Stimulated activated CD4-positive, alpha-beta T cell treated with anti-CD3 and anti-CD28 coated beads, Interleukin-2, amount 100 ng/mL, for 24 hours (primary cell): ENCODE measurements around the gene IGSF9.
"Not testable (repeated sequence)": the region's sequence is repeated elsewhere in the genome, so short reads cannot be mapped to it uniquely, and the experiment has no call there.

Experiments used
- DNase-seq, 2 donors: peaks; one replicate each; pipeline ENCODE4 v3.0.0-alpha.2; 2020

Gene IGSF9

DNA sequence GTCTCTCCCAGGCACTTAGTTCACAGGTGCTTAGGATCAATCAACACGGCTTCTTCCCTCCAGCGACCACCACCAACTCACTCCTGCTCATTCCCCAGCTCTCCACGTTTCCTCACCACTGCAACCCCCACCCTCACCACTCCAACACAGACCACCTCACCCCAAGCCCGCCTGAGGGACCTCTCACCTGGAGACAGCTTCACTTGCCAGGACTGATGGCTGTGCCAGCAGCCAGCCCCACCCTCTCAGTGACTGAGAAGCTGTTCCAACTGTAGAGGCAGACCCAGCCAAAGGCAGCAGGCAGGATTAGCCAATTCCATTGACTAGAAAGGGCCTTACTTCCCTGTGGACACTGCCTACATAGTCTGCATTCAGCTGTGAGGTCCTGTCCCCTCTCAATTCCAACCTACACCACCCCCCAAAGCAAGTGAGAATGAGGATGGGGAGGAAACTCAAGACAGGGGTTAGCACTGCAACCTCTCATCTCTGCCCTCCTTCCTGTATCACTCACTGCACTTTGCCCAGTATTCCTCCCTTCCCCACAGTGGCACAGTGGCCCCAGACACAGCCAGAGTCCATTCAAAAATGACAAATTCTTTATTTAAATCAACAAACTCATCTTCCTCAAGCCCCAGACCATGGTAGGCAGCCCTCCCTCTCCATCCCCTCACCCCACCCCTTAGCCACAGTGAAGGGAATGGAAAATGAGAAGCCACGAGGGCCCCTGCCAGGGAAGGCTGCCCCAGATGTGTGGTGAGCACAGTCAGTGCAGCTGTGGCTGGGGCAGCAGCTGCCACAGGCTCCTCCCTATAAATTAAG is 27.7 kb downstream of the IGSF9 start:
- DNase-seq = no peak

- DNase-seq = no peak
Observed at GRCh38 chr1:159916242-159917051, 29.0 kb downstream of the IGSF9 start.

DNA sequence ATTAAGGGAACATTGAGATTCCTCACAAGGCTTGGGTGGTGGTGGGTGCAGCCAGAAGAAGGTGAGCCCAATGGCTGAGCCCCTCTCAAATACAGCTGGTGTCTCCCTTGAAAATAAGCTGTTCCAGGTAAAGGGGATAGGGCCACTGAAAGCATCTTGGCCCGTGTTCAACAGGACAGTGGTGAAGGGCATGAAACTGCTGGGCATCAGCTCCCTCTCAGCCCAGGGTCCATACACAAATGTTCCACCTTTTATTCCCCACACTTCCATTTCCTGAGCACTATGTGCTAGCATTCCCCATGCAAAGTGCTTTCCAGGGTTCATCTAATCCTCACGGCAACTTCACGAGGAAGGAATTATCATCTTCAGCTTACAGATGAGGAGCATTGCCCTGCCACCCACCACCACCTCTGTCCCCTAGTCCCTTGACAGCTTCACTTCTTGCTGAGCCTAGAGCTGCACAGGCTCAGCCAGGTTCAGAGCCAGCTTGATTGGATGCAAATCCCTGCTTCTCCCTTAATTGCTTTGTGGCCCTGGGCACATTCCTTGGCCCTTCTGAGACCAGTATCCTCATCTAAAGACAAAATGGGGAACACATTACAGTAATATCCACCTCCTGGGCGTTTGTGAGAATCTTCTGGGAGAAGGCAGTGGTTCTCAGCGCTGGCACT is 29.7 kb downstream of the IGSF9 start:
- DNase-seq = no peak

DNA sequence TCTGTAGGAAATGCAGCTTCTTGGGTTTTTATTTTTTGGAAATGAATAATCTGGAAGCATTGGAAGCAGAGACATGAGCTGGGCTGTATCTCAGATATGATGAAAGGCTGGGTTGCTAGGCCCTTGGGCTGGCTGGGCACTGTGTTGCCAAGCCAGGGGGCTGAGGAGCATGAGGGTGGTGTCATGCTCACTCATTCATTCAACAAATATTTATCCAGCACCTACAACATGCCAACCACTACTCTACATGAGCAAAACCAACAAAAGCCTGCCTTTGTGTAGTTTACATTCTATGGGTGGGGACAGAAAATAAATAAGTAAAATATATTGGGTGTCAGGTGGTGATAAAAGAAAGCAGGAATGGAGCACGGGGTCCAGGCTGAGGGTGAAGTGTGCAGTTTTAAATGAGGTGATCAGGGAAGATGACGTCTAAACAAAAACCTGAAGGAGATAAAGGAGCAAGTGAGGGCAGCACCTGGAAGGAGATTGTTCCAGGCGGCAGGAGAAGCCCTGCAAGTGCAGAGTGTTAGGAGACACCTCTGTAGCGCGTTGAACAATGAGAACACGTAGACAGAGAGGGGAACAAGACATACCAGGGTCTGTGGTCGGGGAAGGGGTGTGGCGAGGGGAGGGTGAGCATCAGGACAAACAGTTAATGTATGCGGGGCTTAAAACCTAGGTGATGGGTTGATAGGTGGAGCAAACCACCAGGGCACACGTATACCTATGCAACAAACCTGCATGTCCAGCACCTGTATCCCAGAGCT is 31.0 kb downstream of the IGSF9 start:
- no peak for DNase-seq

DNA sequence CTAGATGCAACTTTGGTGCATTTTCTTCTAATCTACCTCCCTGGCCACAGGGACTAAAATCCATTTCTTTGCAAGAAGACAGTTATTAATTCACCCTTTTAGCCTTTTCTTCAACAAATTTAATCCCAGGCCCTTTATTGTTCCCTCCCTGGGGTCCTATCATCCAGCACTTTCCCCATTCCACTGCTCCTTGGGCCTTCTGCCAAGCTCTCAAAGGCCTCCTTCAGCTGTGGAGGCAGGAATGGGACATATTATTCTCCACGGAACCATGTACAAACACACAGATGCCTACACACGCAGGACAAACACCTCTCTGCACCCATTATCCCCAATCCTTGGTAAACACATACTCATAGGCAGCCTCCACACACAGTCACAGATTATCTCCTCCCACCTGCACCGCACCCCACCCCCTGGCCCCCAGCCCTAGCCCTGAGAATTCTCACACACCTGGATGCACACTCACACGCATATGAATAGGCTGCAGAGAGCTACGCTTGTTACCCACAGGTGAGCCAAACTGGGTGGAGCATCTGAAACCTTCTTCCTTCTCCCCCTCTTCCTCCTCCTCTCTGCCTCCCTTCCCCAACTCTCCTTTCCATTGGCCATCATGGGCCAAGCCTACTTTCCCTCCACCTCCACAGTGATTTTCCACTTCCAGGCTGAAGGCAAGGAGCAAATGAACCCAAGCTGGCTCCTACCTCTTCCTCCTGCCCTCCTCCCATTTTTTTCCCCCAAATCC is 31.8 kb downstream of the IGSF9 start:
- DNase-seq = no peak

GRCh38 chr1:159911326-159912070 is 33.9 kb downstream of the IGSF9 start:
- no peak for DNase-seq

- DNase-seq = no peak
Observed at GRCh38 chr1:159908031-159908940, 37.1 kb downstream of the IGSF9 start.

GRCh38 chr1:159906960-159907359 is 38.5 kb downstream of the IGSF9 start:
- no peak for DNase-seq

GRCh38 chr1:159904036-159904435 is 41.4 kb downstream of the IGSF9 start:
- not testable (repeated sequence) for DNase-seq

GRCh38 chr1:159902541-159902940 is 42.9 kb downstream of the IGSF9 start:
- DNase-seq = no peak

GRCh38 chr1:159900755-159901360 is 44.6 kb downstream of the IGSF9 start:
- DNase-seq = no peak

DNA sequence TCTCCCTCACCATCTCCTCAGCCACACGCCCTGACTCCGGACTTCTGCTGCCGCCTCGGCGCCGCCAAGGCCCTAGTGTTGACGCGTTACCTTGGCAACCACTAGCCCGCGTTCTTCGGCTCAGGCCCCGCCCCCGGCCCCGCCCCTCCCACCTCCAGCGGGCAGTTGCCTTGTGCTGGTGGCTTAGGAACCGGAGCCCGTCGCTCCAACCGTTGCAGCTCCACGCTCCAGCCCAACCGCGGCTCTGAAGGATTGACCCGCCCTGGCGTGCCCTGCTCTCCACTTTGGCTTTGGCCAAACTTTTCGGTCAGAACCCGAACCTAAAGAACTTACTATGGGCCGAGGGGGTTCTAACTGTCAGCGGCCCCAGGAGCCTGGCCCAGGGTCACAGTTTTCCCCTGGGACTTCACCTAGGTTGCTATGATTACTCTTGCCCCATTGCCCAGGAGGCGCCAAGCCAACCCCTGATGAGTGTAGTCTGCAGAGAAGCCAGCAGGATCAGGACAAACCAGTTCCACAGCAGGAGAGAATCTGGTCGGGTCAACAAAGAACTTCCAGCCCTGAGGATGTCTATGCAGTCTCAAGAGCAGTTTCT is 45.2 kb downstream of the IGSF9 start, which contains the start of gene CFAP45:
TSS of gene CFAP45 (minus strand) at position 80 of the 595 bp plus-strand sequence. CDS start at position 13, 67 bp downstream.
- DNase-seq = no peak

DNA sequence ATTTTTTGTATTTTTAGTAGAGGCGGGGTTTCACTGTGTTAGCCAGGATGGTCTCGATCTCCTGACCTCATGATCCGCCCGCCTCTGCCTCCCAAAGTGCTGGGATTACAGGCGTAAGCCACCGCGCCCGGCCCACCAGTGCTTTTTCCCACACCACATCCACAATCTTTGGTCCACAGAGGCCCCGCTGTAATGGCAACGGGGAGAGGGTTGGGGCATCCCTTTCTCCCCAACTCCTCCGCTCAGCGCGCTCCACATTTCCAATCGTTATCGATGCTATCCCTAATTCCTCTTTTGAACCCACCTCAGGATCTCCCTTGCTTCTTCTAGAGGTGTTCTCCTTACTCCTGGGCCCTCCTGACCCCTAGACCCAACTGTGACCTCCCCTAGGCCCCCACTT is 45.8 kb downstream of the IGSF9 start:
- DNase-seq = not testable (repeated sequence)

- DNase-seq = no peak
Observed at GRCh38 chr1:159898527-159898926, 46.9 kb downstream of the IGSF9 start.

- DNase-seq = no peak
Observed at GRCh38 chr1:159897962-159898361, 47.5 kb downstream of the IGSF9 start.

- DNase-seq = no peak
Observed at GRCh38 chr1:159896546-159896930, 48.9 kb downstream of the IGSF9 start.

- DNase-seq = no peak
Observed at GRCh38 chr1:159895836-159896545, 49.4 kb downstream of the IGSF9 start.

DNA sequence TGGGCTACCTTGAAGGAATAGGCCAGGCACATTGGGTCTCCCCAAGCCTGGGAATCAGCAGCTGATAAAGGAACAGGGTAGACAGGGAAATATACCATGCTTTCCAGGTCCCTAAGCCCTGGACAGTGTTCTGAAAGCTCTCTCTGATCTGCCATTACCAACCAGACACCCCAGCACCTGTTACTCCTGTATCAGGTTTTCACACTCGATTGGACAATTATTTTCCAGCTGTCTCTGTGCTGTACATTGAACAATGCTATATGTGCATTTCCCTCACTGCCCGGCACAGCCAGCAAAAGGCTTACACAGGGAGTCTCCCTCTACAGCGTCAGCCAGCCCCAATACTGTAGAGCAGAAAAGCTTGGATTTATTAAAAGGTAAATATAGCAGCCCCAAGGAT is 50.1 kb downstream of the IGSF9 start:
- no peak for DNase-seq
